Measurements from ENCODE around the gene KIFBP. TPM values are rescaled to one million over a fixed set of nuclear protein-coding genes. Genes with fewer than 3 reads are reported as not detected.

KIFBP gene
- total RNA-seq, 1 donor from 2014 or later: 20.6 TPM

DNA sequence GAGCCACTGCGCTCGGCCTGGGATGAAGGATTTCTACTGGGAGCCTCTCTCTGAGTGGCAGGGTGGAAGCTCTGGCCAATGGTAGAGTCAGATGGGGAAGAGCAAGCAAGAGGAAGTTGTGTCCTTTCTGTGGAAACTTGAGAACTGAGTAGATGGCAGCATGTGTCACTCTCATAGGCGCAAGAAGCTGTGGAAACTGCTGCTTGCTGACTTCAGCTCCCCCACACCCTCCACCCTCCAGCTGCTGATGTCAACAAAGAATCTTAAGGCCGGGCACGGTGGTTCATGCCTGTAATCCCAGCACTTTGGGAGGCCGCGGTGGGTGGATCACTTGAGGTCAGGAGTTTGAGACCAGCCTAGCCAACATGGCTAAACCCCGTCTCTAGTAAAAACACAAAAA is 59.5 kb downstream of the KIFBP start:
- Histone ChIP-seq H3K4me1 (peaks cover 61% of the 10 kb centered on the region), H3K36me3 (no peaks in the 10 kb centered on the region), H3K9me3 (no peaks in the 10 kb centered on the region), H3K27ac (peak overlapping the region; percentile 76), H3K4me3 (no peak overlapping the region), H3K27me3 (ENCODE audit: low read depth) (no peaks in the 10 kb centered on the region)
- DNase-seq (peak; percentile 78), ATAC-seq (peak; percentile 74 to 81)
- intact Hi-C loops (cut with DNase I): no loop called here
- TF ChIP-seq, protein P1, sequence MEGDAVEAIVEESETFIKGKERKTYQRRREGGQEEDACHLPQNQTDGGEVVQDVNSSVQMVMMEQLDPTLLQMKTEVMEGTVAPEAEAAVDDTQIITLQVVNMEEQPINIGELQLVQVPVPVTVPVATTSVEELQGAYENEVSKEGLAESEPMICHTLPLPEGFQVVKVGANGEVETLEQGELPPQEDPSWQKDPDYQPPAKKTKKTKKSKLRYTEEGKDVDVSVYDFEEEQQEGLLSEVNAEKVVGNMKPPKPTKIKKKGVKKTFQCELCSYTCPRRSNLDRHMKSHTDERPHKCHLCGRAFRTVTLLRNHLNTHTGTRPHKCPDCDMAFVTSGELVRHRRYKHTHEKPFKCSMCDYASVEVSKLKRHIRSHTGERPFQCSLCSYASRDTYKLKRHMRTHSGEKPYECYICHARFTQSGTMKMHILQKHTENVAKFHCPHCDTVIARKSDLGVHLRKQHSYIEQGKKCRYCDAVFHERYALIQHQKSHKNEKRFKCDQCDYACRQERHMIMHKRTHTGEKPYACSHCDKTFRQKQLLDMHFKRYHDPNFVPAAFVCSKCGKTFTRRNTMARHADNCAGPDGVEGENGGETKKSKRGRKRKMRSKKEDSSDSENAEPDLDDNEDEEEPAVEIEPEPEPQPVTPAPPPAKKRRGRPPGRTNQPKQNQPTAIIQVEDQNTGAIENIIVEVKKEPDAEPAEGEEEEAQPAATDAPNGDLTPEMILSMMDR (IDR thresholded peaks at IDR 0.05): no peak

DNA sequence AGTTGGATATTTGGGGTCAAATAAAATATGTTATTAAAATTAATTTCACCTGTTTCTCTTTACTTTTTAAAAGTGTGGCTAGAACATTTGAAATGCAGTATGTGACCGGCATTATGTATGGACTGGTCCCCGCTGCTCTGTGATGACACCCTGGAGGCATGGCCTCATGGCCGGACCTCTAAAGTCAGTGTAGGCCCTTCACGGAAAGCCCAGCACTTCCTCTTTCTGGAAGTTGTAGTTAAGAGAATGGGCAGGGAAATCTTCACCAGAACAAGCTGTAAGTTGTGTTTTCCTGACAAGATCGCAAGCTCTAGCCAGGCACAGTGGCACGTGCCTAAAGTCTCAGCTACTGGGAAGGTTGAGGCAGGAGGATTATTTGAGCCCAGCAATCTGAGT is 61.0 kb downstream of the KIFBP start:
- Histone ChIP-seq H3K27ac (peak overlapping the region; percentile 76), H3K4me3 (no peak overlapping the region), H3K36me3 (no peaks in the 10 kb centered on the region), H3K4me1 (peaks cover 52% of the 10 kb centered on the region), H3K9me3 (no peaks in the 10 kb centered on the region), H3K27me3 (ENCODE audit: low read depth) (no peaks in the 10 kb centered on the region)
- intact Hi-C loops (cut with DNase I): no loop called here
- ATAC-seq (peak; percentile 39 to 44), DNase-seq (peak; percentile 66)
- TF ChIP-seq, protein P1 (IDR thresholded peaks at IDR 0.05): no peak

DNA sequence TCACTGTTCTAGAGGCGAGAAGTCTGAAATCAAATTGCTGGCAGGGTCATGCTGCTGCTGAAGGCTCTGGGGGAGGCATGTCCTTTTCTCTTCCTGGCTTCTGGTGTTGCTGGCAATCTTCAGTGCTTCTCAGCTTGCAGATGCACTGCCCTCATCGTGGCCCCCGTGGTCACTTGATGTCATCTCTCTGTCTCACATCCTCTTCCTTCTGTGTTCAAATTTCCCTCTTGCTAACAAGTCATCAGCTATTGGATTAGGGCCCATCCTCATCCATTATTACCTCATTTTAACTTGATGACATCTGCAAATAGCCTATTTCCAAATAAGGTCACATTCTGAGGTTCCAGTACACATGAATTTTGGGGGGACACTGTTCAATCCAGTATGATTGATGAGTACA is 62.7 kb downstream of the KIFBP start:
- peak; percentile 38 to 58 for ATAC-seq
- H3K9me3 ChIP-seq: no peaks in the 10 kb centered on the region
- no peaks in the 10 kb centered on the region for H3K36me3 ChIP-seq
- H3K4me3 ChIP-seq: no peak overlapping the region
- peak overlapping the region; percentile 15 for H3K27ac ChIP-seq
- TF ChIP-seq, protein P1 (IDR thresholded peaks at IDR 0.05): no peak
- no peaks in the 10 kb centered on the region for H3K27me3 ChIP-seq (ENCODE audit: low read depth)
- peaks cover 46% of the 10 kb centered on the region for H3K4me1 ChIP-seq
- intact Hi-C loops (cut with DNase I): no loop called here
- DNase-seq: peak; percentile 76

DNA sequence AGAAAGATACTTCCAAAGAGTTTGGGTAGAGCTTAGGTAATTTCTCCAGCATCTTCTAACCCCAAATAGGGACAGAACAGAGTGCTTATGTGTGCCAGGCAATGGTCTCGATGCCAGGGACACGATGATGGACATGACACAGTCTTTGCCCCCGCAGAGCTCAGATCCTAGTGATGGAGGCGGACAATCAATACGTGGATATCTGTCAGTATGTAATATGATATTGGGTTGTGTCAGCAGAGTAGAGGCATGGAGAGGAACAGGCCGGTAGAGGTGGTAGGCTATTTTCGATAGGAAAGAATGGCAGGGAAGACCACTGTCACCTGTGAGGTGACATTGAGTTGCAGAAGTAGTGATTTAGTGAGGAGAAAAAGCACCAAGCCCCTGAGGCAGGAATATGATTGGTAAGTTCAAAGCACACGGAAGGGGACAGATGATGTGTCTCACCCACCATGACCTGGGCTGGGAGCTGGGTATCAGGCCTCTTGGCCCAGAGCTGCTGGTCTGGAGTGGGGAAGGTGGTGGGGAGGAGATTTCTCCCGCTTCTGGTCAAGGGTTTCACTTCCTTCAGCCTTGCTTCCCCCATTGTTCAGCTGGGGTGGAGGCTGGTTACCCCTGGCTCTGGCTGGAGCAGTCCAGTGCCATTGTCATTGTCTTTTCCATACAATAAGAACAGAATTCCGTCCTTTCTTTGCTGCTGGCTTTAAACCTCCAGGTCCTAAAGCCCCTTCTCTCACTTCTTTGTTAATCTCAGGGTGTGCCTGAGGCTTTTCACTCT is 63.3 kb downstream of the KIFBP start:
- ATAC-seq: peak; percentile 14 to 33
- H3K4me3 ChIP-seq: no peak overlapping the region
- no peaks in the 10 kb centered on the region for H3K36me3 ChIP-seq
- no peaks in the 10 kb centered on the region for H3K9me3 ChIP-seq
- DNase-seq: peak; percentile 46
- TF ChIP-seq, protein P1 (IDR thresholded peaks at IDR 0.05): no peak
- intact Hi-C loops (cut with DNase I): no loop called here
- H3K27ac ChIP-seq: peak overlapping the region; percentile 15
- no peaks in the 10 kb centered on the region for H3K27me3 ChIP-seq (ENCODE audit: low read depth)
- H3K4me1 ChIP-seq: peaks cover 46% of the 10 kb centered on the region

DNA sequence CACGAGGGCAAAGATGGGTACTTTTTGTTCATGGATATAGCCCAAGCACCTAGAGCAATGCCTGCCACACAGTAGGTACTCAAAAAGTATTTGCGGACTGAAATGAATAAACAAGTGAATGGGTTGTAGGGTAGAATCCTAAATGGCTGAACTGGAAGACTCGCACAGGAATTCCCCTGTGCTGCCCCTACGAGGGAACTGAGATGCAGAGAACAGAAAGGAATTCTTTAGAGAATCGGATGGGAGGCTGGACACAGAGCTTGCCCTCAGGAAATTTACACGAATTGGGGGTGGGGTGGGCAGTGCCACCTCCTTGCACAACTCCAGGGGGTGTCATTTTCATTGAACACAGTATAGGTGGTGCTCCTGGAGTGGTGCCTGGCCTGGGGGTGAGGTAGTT is 64.1 kb downstream of the KIFBP start:
- no peaks in the 10 kb centered on the region for H3K9me3 ChIP-seq
- DNase-seq (no peak), ATAC-seq (no peak)
- intact Hi-C loops (cut with DNase I): no loop called here
- H3K36me3 ChIP-seq: no peaks in the 10 kb centered on the region
- H3K27ac ChIP-seq: no peak overlapping the region
- no peak overlapping the region for H3K4me3 ChIP-seq
- H3K4me1 ChIP-seq: peaks cover 48% of the 10 kb centered on the region
- TF ChIP-seq, protein P1 (IDR thresholded peaks at IDR 0.05): no peak
- H3K27me3 ChIP-seq (ENCODE audit: low read depth): no peaks in the 10 kb centered on the region
